Spleen (tissue), 11 donors: ENCODE results near the gene EIF4E. TPM values are rescaled to one million over a fixed set of nuclear protein-coding genes. Genes with fewer than 3 reads are reported as not detected.
"Not testable (repeated sequence)": the region's sequence is repeated elsewhere in the genome, so short reads cannot be mapped to it uniquely, and the experiment has no call there.

Experiments used
- DNase-seq: peaks from one replicate; pipeline ENCODE4 v3.0.0-alpha.2; 2020
- H3K27ac ChIP-seq, 8 donors: fragments of 200-600 bp; sonication (generic) in 7 of 8; 1 replicate in 4 of 8; 2 replicates in 4 of 8; pipeline versions ENCODE4 v1.5.0 to v1.8.0; 2016 to 2021; ENCODE audit warnings: inconsistent platforms in 4 of 8, mild to moderate bottlenecking in 4 of 8, moderate library complexity in 1 of 8
- H3K27me3 ChIP-seq, 7 donors: fragments of 200-600 bp; sonication (generic) in 6 of 7; replicated peaks in 1 of 7; 1 replicate in 4 of 7; 2 replicates in 3 of 7; pipeline versions ENCODE4 v1.5.0 to v1.8.0; 2016 to 2021; ENCODE audit warnings: inconsistent platforms in 3 of 7, mild to moderate bottlenecking in 1 of 7
- H3K36me3 ChIP-seq, 6 donors: fragments of 200-600 bp; sonication (generic) in 5 of 6; 1 replicate in 4 of 6; 2 replicates in 2 of 6; pipeline versions ENCODE4 v1.5.0 to v1.8.0; 2016 to 2021; ENCODE audit warnings: inconsistent platforms in 2 of 6
- H3K4me1 ChIP-seq, 6 donors: fragments of 200-600 bp; sonication (generic) in 5 of 6; 1 replicate in 3 of 6; 2 replicates in 3 of 6; pipeline versions ENCODE4 v1.5.0 to v1.8.0; 2016 to 2021; ENCODE audit warnings: inconsistent platforms in 3 of 6
- H3K4me3 ChIP-seq, 8 donors: fragments of 200-600 bp; sonication (generic) in 7 of 8; 1 replicate in 4 of 8; 2 replicates in 4 of 8; pipeline versions ENCODE4 v1.5.0 to v1.8.0; 2016 to 2021; ENCODE audit warnings: inconsistent platforms in 4 of 8, mild to moderate bottlenecking in 4 of 8, moderate library complexity in 2 of 8
- H3K9me3 ChIP-seq, 8 donors: fragments of 200-600 bp; sonication (generic) in 7 of 8; 1 replicate in 4 of 8; 2 replicates in 4 of 8; pipeline versions ENCODE4 v1.5.0 to v1.8.0; 2016 to 2021; ENCODE audit warnings: inconsistent platforms in 4 of 8
- CTCF ChIP-seq, 11 experiments: fragments of 200-600 bp in 7 of 11; fragments of 450-650 bp in 4 of 11; sonication (generic) in 4 of 11; IDR thresholded peaks in 8 of 11; conservative IDR thresholded peaks in 3 of 11; 1 replicate in 7 of 11; 2 replicates in 4 of 11; pipeline versions ENCODE4 v1.4.0 to v1.8.0; 2016 to 2021; ENCODE audit warnings: antibody characterized with exemption in 11 of 11, inconsistent platforms in 4 of 11, mild to moderate bottlenecking in 1 of 11
- POLR2A ChIP-seq, 3 donors: fragments of 450-650 bp; IDR thresholded peaks; one replicate each; pipeline ENCODE4 v1.5.1; 2017; ENCODE audit warnings: antibody characterized with exemption in 3 of 3, mild to moderate bottlenecking in 1 of 3
- POLR2AphosphoS5 ChIP-seq, 3 donors: sonication (generic); formaldehyde crosslinking; IDR thresholded peaks; one replicate each; pipeline ENCODE4 v1.5.1; 2017; ENCODE audit warnings: antibody characterized with exemption in 3 of 3
- WGBS, 5 donors: extraction: QIAGEN DNeasy Blood & Tissue Kit in 3 of 5; methylation state at CpG; one replicate each; pipeline versions ENCODE4 v1.1.5 to v1.1.7; 2013 to 2018; 5-methylcytosine and 5-hydroxymethylcytosine counted together
- intact Hi-C: fragments of 100-400 bp; cut with DNase I; formaldehyde crosslinking; loops from one replicate; pipeline ENCODE4 v1.15.0; 2023; ENCODE audit warnings: low total_unique reads
- polyA plus RNA-seq, 3 donors: library from polyadenylated mRNA; stranded (reverse); fragments of 200-250 nt; gene quantifications; one replicate each; pipeline ENCODE4 v1.2.1, GENCODE V29; 2013
- total RNA-seq, 7 donors: library from RNA; depleted of rRNA in 3 of 7; stranded (reverse); fragments of >200 nt in 3 of 7; fragmentation: NEBNext Ultra II Directional in 4 of 7; extraction: Animal tissue kit (Norgen Biotek cat#: 25700) in 4 of 7; gene quantifications; one replicate each; pipeline versions ENCODE4 v1.1.0 to v1.2.1, GENCODE V29; 2016 to 2021
- donor health status: healthy with polysubstance abuse.
- donor health status: DM: no; HTN: no; CAD: no; lungs with moderate emphysema.
- donor health status: DM: no; HTN: no; CAD: no.
- donor health status: Bipolar disorder and iron deficiency.
- donor health status: healthy.
- donor health status: DM: no; HTN: no; CAD: no.
- donor health status: DM: yes; HTN: yes; CAD: no.

Gene EIF4E
- total and polyA plus RNA-seq, 10 donors: 14.4 to 86.5 (median 64.9) TPM

GRCh38 chr4:98929341-98930267 is 671 bp upstream of the EIF4E start:
- H3K9me3 ChIP-seq: no peaks in the 10 kb centered on the region
- intact Hi-C loops: loop anchor here (10.0 kb wide), 3 partner anchors 65 to 465 kb away; partner anchors contain the start of genes METAP1 and TSPAN5
- TF ChIP-seq POLR2AphosphoS5 (IDR thresholded peaks at IDR 0.05): peak; percentile 83 to 94 (median 91)
- TF ChIP-seq CTCF (IDR thresholded peaks at IDR 0.05 in 8 of 11, conservative IDR thresholded peaks at IDR 0.05 in 3 of 11): peak in 5 of 11 experiments; percentile 3 to 35 (median 26)
- peak in 2 of 3 donors; percentile 45 to 81 for TF ChIP-seq POLR2A (IDR thresholded peaks at IDR 0.05)
- 8 to 10% (median 8%) methylated on average over 44 of the region's 44 CpGs for WGBS, 5 donors
- H3K27me3 ChIP-seq: no peaks in the 10 kb centered on the region
- DNase-seq: peak; percentile 90
- peaks cover 0 to 12% (median 6%) of the 10 kb centered on the region in 6 donors for H3K36me3 ChIP-seq
- peak overlapping the region; percentile 89 to 100 (median 96) for H3K4me3 ChIP-seq
- peaks cover 24 to 66% (median 48%) of the 10 kb centered on the region in 6 donors for H3K4me1 ChIP-seq
- H3K27ac ChIP-seq: peak overlapping the region; percentile 85 to 97 (median 96)

GRCh38 chr4:98928131-98928504 is 815 bp downstream of the EIF4E start:
- intact Hi-C loops: loop anchor here (10.0 kb wide), 2 partner anchors 273 to 463 kb away; partner anchors contain the start of gene TSPAN5
- Histone ChIP-seq H3K4me3 (peak overlapping the region; percentile 89 to 100 (median 96)), H3K4me1 (peaks cover 25 to 80% (median 60%) of the 10 kb centered on the region in 6 donors), H3K27ac (peak overlapping the region; percentile 85 to 97 (median 96)), H3K27me3 (no peaks in the 10 kb centered on the region), H3K36me3 (peaks cover 0 to 12% (median 6%) of the 10 kb centered on the region in 6 donors), H3K9me3 (no peaks in the 10 kb centered on the region)
- WGBS, 5 donors: 0 to 2% (median 0%) methylated on average over 26 of the region's 26 CpGs
- TF ChIP-seq POLR2A (IDR thresholded peaks at IDR 0.05): no peak
- peak in 2 of 3 donors; percentile 17 to 38 for TF ChIP-seq POLR2AphosphoS5 (IDR thresholded peaks at IDR 0.05)
- DNase-seq: peak; percentile 90

- not testable (repeated sequence) for H3K9me3 ChIP-seq, H3K27me3 ChIP-seq, H3K27ac ChIP-seq, H3K4me3 ChIP-seq, DNase-seq
- intact Hi-C loops: loop anchor here (10.0 kb wide), 2 partner anchors 271 to 461 kb away; partner anchors contain the start of gene TSPAN5
- peaks cover 0 to 25% (median 8%) of the 10 kb centered on the region in 6 donors for H3K36me3 ChIP-seq
- WGBS, 5 donors: 95 to 98% (median 96%) methylated on average over 15 of the region's 15 CpGs
- peaks cover 21 to 88% (median 56%) of the 10 kb centered on the region in 6 donors for H3K4me1 ChIP-seq
Measured at GRCh38 chr4:98926257-98926656, 2.7 kb downstream of the EIF4E start.

GRCh38 chr4:98921292-98921691 is 7.6 kb downstream of the EIF4E start:
- H3K27ac ChIP-seq: no peak overlapping the region
- DNase-seq: no peak
- no peaks in the 10 kb centered on the region for H3K9me3 ChIP-seq
- H3K4me1 ChIP-seq: peaks cover 0 to 100% (median 57%) of the 10 kb centered on the region in 6 donors
- no peak for TF ChIP-seq CTCF (IDR thresholded peaks at IDR 0.05 in 8 of 11, conservative IDR thresholded peaks at IDR 0.05 in 3 of 11)
- TF ChIP-seq POLR2AphosphoS5 (IDR thresholded peaks at IDR 0.05): no peak
- TF ChIP-seq POLR2A (IDR thresholded peaks at IDR 0.05): no peak
- no peak overlapping the region for H3K4me3 ChIP-seq
- 62 to 84% (median 79%) methylated on average over 5 of the region's 5 CpGs for WGBS, 5 donors
- H3K27me3 ChIP-seq: no peaks in the 10 kb centered on the region
- intact Hi-C loops: loop anchor here (10.0 kb wide), 2 partner anchors 266 to 456 kb away; partner anchors contain the start of gene TSPAN5
- H3K36me3 ChIP-seq: peaks cover 0 to 28% (median 8%) of the 10 kb centered on the region in 6 donors
